DMS153 treated with DMSO at 0.1 percent for 48 hours (cell line): Measurements from ENCODE around the gene EOMES.
A peak's percentile ranks its signal among the peaks of the same experiment; 100 is the strongest.
"Not testable (repeated sequence)": the region's sequence is repeated elsewhere in the genome, so short reads cannot be mapped to it uniquely, and the experiment has no call there.

Experiments
- DNase-seq: peaks from one replicate; lab custom pipeline; 2025; ENCODE audit not compliant: unreplicated experiment; lab: John Stamatoyannopoulos, UW

The EOMES gene

DNA sequence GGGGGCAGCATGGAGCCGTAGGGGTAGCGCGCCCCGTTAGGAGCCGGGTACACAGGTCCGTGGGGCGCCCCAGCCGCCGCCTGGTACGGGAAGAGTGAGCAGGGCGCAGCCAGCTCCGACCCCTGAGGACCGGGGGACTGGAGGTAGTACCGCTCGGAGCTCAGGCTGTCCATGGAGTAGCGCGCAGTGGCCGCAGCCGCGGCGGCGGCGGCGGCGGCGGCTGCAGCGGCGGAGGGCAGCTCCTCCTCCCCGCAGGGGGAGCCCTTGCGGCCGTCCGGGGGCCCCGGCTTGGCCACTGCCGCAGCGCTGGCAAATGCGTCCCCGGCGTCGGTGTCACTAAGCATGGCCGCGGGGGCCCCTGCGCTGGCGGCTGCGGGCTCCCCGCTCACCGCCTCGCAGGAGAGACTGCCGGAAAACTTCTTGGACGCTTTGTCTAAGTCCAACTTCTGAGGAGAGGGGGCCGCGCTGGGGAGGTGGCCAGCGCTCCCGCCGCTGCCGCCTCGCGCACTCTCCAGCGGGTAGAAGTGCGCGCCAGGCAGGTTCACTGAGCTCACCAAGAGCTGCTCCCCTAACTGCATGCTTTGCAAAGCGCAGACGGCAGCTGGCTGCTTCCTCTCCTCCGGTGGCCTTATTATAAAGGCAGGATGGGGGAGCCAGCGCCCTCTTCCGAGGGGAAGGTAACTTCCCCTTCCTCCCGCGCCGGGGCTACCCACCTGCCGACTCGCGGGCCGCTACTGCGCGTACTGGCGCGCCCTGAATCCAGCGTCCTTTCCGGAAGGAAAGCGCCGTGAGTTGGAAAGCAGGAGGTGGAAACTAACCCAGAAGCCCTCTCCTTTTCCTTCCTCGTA, at the start of gene EOMES:
TSS of gene EOMES (minus strand) at position 607 of the 848 bp plus-strand sequence. CDS start at position 578, 29 bp downstream.
- DNase-seq, result peak; percentile 8

DNA sequence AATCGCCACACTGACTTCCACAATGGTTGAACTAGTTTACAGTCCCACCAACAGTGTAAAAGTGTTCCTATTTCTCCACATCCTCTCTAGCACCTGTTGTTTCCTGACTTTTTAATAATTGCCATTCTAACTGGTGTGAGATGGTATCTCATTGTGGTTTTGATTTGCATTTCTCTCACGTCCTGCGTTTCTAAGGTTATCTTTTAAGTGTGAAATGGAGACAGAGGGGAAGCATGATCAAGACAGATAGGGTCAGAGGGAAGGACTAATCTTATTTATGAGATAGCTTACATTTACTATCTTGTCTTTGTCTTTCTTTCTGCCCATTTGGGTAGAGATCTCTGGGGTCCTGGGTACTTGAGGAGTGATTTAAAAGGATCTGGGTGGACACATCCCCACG, 48.3 kb upstream of the EOMES start:
- DNase-seq, result not testable (repeated sequence)

GRCh38 chr3:27767000-27767399, 44.9 kb upstream of the EOMES start:
- no peak for DNase-seq

- no peak for DNase-seq
Observed at GRCh38 chr3:27758083-27758482, 36.0 kb upstream of the EOMES start.

- DNase-seq, result no peak
Observed at GRCh38 chr3:27756877-27757276, 34.8 kb upstream of the EOMES start.

DNA sequence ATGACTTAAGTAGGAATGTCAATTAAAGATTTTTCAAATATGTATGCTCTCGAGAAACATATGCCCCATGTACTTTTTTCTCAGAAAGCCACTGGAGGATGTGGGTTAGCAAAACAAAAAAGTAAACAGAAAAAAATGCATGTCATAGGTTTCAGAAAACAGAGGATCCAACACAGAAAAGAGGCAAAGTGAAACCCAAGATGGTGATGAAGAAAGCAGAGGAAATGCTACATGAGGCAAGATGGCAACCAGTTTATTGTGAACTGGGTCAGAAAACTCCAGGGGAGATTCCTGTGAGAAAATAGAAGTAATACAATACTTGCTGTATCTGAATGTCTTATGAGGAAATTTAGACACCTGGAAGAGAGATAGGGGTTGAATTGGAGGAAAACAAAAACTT, 30.8 kb upstream of the EOMES start:
- no peak for DNase-seq

GRCh38 chr3:27749643-27750042, 27.5 kb upstream of the EOMES start:
- no peak for DNase-seq

DNA sequence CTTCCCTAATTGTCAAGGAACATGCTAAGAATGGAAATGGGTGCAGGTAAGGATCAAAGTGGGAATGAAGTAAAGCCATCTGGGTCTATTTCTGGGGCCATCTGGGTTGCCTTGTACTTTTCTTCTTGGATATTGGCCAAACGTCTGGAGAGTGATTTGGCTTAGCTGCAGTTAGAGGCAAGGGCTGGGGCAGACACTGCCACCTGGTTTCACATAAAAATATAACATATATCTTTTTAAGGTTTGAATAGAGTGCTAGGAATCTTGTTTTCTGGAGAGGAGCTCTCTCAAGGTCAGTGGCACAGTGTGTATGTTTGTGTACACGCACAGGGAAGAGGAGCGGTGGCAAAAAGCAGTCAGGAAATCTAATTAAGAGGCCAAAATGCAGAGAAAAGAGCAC, 24.7 kb upstream of the EOMES start:
- no peak for DNase-seq

DNA sequence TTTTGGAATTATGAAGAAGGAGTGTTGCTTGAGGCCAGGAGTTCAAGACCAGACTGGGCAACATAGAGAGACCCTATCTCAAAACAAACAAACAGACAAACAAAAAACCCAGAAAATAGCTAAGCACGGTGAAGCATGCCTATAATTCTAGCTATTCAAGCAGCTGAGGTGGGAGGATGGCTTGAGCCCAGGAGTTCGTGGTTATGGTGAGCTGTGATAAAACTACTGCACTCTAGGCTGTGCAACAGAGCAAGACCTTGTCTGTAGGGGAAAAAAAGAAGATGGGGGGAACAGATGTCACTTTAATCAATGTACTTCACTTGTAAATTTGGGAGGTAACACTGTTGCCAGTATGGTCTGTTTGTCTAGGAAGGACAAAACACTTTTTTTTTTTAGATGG, 18.7 kb upstream of the EOMES start:
- no peak for DNase-seq

- no peak for DNase-seq
Observed at GRCh38 chr3:27737091-27737490, 15.0 kb upstream of the EOMES start.

- no peak for DNase-seq
Observed at GRCh38 chr3:27730774-27731659, 8.9 kb upstream of the EOMES start.

- DNase-seq, result no peak
Observed at GRCh38 chr3:27729748-27730611, 7.9 kb upstream of the EOMES start.

DNA sequence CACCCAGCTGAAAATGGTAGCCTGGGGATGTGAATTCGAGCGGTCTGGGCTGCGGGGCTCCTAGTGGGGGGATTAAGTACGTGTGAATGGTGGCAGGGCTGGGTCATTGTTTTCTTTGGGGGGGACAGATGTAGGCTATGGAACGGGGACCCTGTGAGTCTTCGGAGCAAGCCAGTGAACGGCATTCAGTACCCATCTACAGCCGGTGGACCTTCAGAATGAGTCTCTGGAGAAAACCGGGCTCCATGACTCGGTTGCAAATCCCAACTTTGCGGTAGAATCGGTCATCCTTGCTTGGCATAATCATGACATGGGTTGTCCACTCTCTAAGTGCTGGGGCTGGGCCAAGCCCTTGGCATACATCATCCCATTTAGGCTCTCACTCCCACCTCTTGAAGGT, 7.2 kb upstream of the EOMES start:
- DNase-seq, result no peak

GRCh38 chr3:27728195-27729087, 6.3 kb upstream of the EOMES start:
- DNase-seq, result no peak

DNA sequence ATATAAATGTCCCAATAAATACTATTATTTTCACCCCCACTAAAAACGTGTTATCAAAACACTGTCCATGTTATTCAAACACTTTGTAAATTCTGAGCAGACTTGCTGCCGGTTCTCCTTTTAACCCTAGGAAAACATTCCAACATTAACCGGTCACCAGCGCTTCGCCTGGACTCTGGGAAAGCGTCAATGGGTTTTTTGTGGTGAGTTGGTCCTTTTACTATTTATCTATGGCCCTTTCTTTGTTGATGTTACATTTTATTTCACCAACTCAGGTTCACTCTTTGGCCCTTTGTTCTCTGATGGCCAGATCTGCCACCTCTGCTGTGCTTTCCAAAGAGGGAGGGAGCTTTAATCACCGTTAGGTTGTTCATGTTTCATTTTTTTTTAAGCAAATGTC, 4.1 kb upstream of the EOMES start:
- no peak for DNase-seq

- no peak for DNase-seq
Observed at GRCh38 chr3:27724459-27725197, 2.5 kb upstream of the EOMES start.

GRCh38 chr3:27723815-27724458, 1.8 kb upstream of the EOMES start:
- no peak for DNase-seq

DNA sequence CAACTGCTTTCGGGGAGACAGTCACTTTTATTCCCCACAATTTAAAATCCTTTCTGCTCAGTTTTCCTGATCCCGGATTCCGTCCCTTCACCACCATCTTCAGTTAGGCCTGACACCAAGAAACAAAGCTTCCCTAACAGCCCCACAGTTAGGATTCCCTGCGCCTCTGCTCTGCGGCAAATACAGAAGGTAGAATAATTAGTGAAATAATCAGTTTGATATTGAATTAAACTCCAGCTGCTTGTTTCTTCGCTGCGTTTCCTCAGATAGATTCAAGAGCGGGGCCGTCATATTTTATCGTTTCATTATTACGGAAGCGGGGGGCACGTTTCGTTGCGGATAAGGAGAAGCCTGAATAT, 1.3 kb upstream of the EOMES start:
- no peak for DNase-seq

- DNase-seq, result no peak
Observed at GRCh38 chr3:27723001-27723445, 900 bp upstream of the EOMES start.
